PC-3 (cell line): ENCODE data around the gene ICE2. TPM values are rescaled to one million over a fixed set of nuclear protein-coding genes. Genes with fewer than 3 reads are reported as not detected.
A peak's percentile ranks its signal among the peaks of the same experiment; 100 is the strongest.

Source experiments
- ATAC-seq: fragments of 200-7000 bp; cut with Tn5 transposase; 2 replicates; pipeline ENCODE4 v1.9.1; 2020; ENCODE audit warnings: mild to moderate bottlenecking, moderate library complexity
- BruUV-seq: library from RNA; stranded (reverse); fragments of 400-500 nt; replicated peaks from 2 replicates; lab custom pipeline; 2021; lab: Mats Ljungman, UMichigan
- CTCF ChIA-PET: fragments of 300-600 bp; sonication (Branson Sonifier 250); formaldehyde crosslinking; loops from one replicate; lab custom pipeline; 2022; ENCODE audit warnings: antibody characterized with exemption; lab: Charles Lee
- POLR2A ChIA-PET: fragments of 300-600 bp; sonication (Branson Sonifier 250); formaldehyde crosslinking; loops from one replicate; lab custom pipeline; 2022; ENCODE audit warnings: antibody characterized with exemption; ENCODE audit not compliant: unreplicated experiment; lab: Charles Lee
- DNase-seq: peaks from one replicate; pipeline ENCODE4 v3.0.0-alpha.2; 2015
- H2AFZ ChIP-seq: fragments of 300-600 bp; sonication (generic); 2 replicates; pipeline ENCODE4 v1.6.0; 2016; ENCODE audit warnings: antibody characterized with exemption, low read length
- H3F3A ChIP-seq: fragments of 300-600 bp; sonication (generic); one replicate; pipeline ENCODE4 v1.6.0; 2017; ENCODE audit warnings: antibody characterized with exemption, low read length, control low read depth, mild to moderate bottlenecking; ENCODE audit not compliant: unreplicated experiment
- H3K27ac ChIP-seq: fragments of 300-600 bp; sonication (generic); 2 replicates; pipeline ENCODE4 v1.5.1; 2016; ENCODE audit warnings: mild to moderate bottlenecking, low read length
- H3K27me3 ChIP-seq: fragments of 300-600 bp; sonication (generic); 2 replicates; pipeline ENCODE4 v1.6.1; 2016; ENCODE audit warnings: low read length, mixed read lengths
- H3K36me3 ChIP-seq: fragments of 300-600 bp; sonication (generic); 2 replicates; pipeline ENCODE4 v1.6.1; 2016; ENCODE audit warnings: low read depth, mixed run types, low read length, mixed read lengths
- H3K4me1 ChIP-seq: fragments of 300-600 bp; sonication (generic); 2 replicates; pipeline ENCODE4 v1.5.1; 2016; ENCODE audit warnings: low read length; ENCODE audit not compliant: insufficient read depth
- H3K4me2 ChIP-seq: fragments of 300-600 bp; sonication (generic); 2 replicates; pipeline ENCODE4 v1.6.0; 2016; ENCODE audit warnings: low read length
- H3K4me3 ChIP-seq: fragments of 300-600 bp; sonication (generic); 2 replicates; pipeline ENCODE4 v1.5.1; 2016; ENCODE audit warnings: mild to moderate bottlenecking, low read length, mixed read lengths
- H3K79me2 ChIP-seq: fragments of 300-600 bp; sonication (generic); 2 replicates; pipeline ENCODE4 v1.6.1; 2017; ENCODE audit warnings: low read length, mixed read lengths
- H3K9ac ChIP-seq: fragments of 300-600 bp; sonication (generic); 2 replicates; pipeline ENCODE4 v1.6.0; 2016; ENCODE audit warnings: mild to moderate bottlenecking, low read length
- H3K9me2 ChIP-seq: fragments of 300-600 bp; sonication (generic); replicated peaks from 2 replicates; pipeline ENCODE4 v1.6.1; 2016; ENCODE audit warnings: mixed run types, low read length, mixed read lengths
- H3K9me3 ChIP-seq: fragments of 300-600 bp; sonication (generic); 2 replicates; pipeline ENCODE4 v1.6.1; 2016; ENCODE audit warnings: low read length, mixed read lengths
- H4K20me1 ChIP-seq: fragments of 300-600 bp; sonication (generic); 2 replicates; pipeline ENCODE4 v1.6.1; 2016; ENCODE audit warnings: low read length, mixed read lengths
- EZH2 ChIP-seq: fragments of 300-600 bp; sonication (generic); IDR thresholded peaks from one replicate; pipeline ENCODE4 v1.6.1; 2017; ENCODE audit warnings: antibody characterized with exemption, mild to moderate bottlenecking, low read length; ENCODE audit not compliant: unreplicated experiment
- EZH2phosphoT487 ChIP-seq: fragments of 300-600 bp; sonication (generic); IDR thresholded peaks from 2 replicates; pipeline ENCODE4 v1.6.1; 2018; ENCODE audit warnings: mild to moderate bottlenecking, antibody characterized with exemption, low read length, borderline replicate concordance
- intact Hi-C: fragments of 100-400 bp; cut with micrococcal nuclease; formaldehyde crosslinking; loops from 2 replicates; pipeline ENCODE4 v1.9.0; 2023
- total RNA-seq: library from RNA; depleted of rRNA; stranded (reverse); fragments of >200 nt; gene quantifications from 2 replicates; pipeline ENCODE4 v1.2.3, GENCODE V29; 2014
- TF ChIP-seq, protein P1 (sequence below): fragments of 300-600 bp; sonication (generic); conservative IDR thresholded peaks from 2 replicates; pipeline ENCODE4 v1.5.1; 2017; ENCODE audit warnings: antibody characterized with exemption, low read depth, mild to moderate bottlenecking, low read length

ICE2 gene
- total RNA-seq, 1 experiment from 2014 or later, result 14.8 TPM

DNA sequence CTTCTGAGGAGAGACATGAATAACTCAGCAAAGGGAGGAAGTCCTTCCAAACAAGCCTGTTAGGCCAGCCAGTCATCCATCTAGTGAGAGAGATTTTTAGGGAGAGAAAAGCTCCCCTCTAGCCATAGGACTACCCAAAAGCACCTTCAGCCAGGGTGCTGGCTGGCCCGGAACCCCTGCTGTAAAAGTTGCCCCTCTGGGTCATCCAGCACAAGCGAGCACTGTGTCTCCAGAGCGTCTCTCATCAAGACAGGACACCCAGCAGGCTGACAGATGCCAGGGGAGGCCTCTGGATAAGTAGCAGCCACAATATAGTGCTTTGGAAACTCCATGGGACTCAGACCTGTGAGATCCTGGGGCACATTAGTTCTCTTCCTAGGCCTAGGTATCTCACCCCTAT is 105.6 kb downstream of the ICE2 start:
- ATAC-seq (no peak), DNase-seq (no peak)
- Histone ChIP-seq H3F3A (peaks cover 43% of the 10 kb centered on the region), H4K20me1 (peaks cover 12% of the 10 kb centered on the region), H3K36me3 (peaks cover 69% of the 10 kb centered on the region), H3K4me2 (peak overlapping the region; percentile 71), H2AFZ (no peak overlapping the region), H3K4me1 (peaks cover 88% of the 10 kb centered on the region), H3K79me2 (peaks cover 73% of the 10 kb centered on the region), H3K9me3 (no peaks in the 10 kb centered on the region), H3K4me3 (no peak overlapping the region), H3K27me3 (no peaks in the 10 kb centered on the region), H3K9me2 (no peaks in the 10 kb centered on the region), H3K9ac (peak overlapping the region; percentile 80), H3K27ac (peak overlapping the region; percentile 98)
- CTCF ChIA-PET, result no interaction called here
- no peak for TF ChIP-seq EZH2
- no peak for TF ChIP-seq EZH2phosphoT487
- TF ChIP-seq, protein P1, sequence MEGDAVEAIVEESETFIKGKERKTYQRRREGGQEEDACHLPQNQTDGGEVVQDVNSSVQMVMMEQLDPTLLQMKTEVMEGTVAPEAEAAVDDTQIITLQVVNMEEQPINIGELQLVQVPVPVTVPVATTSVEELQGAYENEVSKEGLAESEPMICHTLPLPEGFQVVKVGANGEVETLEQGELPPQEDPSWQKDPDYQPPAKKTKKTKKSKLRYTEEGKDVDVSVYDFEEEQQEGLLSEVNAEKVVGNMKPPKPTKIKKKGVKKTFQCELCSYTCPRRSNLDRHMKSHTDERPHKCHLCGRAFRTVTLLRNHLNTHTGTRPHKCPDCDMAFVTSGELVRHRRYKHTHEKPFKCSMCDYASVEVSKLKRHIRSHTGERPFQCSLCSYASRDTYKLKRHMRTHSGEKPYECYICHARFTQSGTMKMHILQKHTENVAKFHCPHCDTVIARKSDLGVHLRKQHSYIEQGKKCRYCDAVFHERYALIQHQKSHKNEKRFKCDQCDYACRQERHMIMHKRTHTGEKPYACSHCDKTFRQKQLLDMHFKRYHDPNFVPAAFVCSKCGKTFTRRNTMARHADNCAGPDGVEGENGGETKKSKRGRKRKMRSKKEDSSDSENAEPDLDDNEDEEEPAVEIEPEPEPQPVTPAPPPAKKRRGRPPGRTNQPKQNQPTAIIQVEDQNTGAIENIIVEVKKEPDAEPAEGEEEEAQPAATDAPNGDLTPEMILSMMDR, result no peak
- intact Hi-C loops, result no loop called here
- POLR2A ChIA-PET, result no interaction called here
- BruUV-seq, result no TSS peak

DNA sequence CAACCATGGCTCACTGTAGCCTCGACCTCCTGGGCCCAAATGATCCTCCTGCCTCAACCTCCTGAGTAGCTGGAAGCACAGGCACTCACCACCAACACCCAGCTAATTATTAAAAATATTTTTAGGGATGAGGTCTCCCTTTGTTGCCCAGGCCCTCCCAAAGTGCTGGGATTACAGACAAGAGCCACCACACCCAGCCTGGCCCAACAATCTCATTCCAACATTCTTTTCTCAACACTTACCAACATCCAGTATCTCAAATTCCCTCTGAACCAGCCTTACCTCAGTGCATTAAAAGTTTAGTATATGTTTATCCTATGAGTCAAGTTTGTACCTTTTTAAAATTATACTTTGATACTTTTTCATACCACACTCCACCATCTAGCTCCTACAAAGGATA is 106.2 kb downstream of the ICE2 start:
- Histone ChIP-seq H3F3A (peaks cover 43% of the 10 kb centered on the region), H4K20me1 (peaks cover 12% of the 10 kb centered on the region), H3K4me2 (peak overlapping the region; percentile 71), H3K27ac (peak overlapping the region; percentile 98), H3K79me2 (peaks cover 69% of the 10 kb centered on the region), H3K9me2 (no peaks in the 10 kb centered on the region), H2AFZ (no peak overlapping the region), H3K4me3 (no peak overlapping the region), H3K4me1 (peaks cover 83% of the 10 kb centered on the region), H3K27me3 (no peaks in the 10 kb centered on the region), H3K9me3 (no peaks in the 10 kb centered on the region), H3K36me3 (peaks cover 66% of the 10 kb centered on the region), H3K9ac (peak overlapping the region; percentile 80)
- DNase-seq, result peak; percentile 38
- TF ChIP-seq, protein P1, result no peak
- no peak for TF ChIP-seq EZH2
- TF ChIP-seq EZH2phosphoT487, result no peak
- ChIA-PET CTCF (interaction anchor here (0.5 kb wide), 1 partner anchor 44 kb away, joined by 3 read pairs; no protein-coding TSS in a partner anchor), POLR2A (interaction anchor here (0.6 kb wide), 2 partner anchors 29 to 1000 kb away, joined by 3 to 15 read pairs; partner anchors contain the start of gene MYO1E)
- BruUV-seq, result no TSS peak
- peak; percentile 2; the same call in 1 of the 2 replicates for ATAC-seq
- intact Hi-C loops, result no loop called here

DNA sequence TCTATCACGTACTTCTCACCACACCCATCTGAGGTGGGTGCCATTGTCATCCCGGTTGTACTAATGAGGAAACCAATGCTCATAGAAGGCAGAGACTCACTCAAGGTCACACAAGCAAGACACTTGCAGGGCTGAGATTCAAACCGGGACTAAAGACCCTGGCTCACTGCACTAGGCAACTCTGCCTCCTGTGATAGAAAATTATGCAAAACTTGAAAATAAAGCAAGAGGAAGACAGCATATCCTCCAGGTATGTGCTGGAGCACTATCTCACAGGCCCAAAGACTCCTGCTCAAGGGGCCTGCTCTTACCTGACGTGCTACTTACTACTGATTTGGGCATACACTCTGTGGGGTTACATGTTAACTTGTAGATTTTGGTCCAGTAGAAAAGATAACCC is 106.7 kb downstream of the ICE2 start:
- peaks cover 63% of the 10 kb centered on the region for H3K79me2 ChIP-seq
- H3K9me2 ChIP-seq, result no peaks in the 10 kb centered on the region
- intact Hi-C loops, result no loop called here
- peak overlapping the region; percentile 71 for H3K4me2 ChIP-seq
- peak overlapping the region; percentile 98 for H3K27ac ChIP-seq
- ChIA-PET CTCF (no interaction called here), POLR2A (interaction anchor here (0.6 kb wide), 2 partner anchors 30 to 1000 kb away, joined by 3 to 15 read pairs; partner anchors contain the start of gene MYO1E)
- DNase-seq, result no peak
- BruUV-seq, result no TSS peak
- H3F3A ChIP-seq, result peaks cover 43% of the 10 kb centered on the region
- H3K4me3 ChIP-seq, result no peak overlapping the region
- peaks cover 62% of the 10 kb centered on the region for H3K36me3 ChIP-seq
- peaks cover 77% of the 10 kb centered on the region for H3K4me1 ChIP-seq
- no peak for ATAC-seq
- no peak overlapping the region for H2AFZ ChIP-seq
- no peaks in the 10 kb centered on the region for H3K9me3 ChIP-seq
- H3K9ac ChIP-seq, result peak overlapping the region; percentile 80
- TF ChIP-seq EZH2phosphoT487 (no peak), EZH2 (no peak)
- TF ChIP-seq, protein P1, result no peak
- no peaks in the 10 kb centered on the region for H3K27me3 ChIP-seq
- H4K20me1 ChIP-seq, result peaks cover 12% of the 10 kb centered on the region
